Putamen (tissue), 1 donor: ENCODE measurements around the gene ARID3A.

Source experiments
- DNase-seq: peaks from one replicate; pipeline ENCODE4 v3.0.0-alpha.2; 2016; ENCODE audit warnings: low spot score

Gene ARID3A

GRCh38 chr19:991174-991931, 65.5 kb downstream of the ARID3A start:
- no peak for DNase-seq

DNA sequence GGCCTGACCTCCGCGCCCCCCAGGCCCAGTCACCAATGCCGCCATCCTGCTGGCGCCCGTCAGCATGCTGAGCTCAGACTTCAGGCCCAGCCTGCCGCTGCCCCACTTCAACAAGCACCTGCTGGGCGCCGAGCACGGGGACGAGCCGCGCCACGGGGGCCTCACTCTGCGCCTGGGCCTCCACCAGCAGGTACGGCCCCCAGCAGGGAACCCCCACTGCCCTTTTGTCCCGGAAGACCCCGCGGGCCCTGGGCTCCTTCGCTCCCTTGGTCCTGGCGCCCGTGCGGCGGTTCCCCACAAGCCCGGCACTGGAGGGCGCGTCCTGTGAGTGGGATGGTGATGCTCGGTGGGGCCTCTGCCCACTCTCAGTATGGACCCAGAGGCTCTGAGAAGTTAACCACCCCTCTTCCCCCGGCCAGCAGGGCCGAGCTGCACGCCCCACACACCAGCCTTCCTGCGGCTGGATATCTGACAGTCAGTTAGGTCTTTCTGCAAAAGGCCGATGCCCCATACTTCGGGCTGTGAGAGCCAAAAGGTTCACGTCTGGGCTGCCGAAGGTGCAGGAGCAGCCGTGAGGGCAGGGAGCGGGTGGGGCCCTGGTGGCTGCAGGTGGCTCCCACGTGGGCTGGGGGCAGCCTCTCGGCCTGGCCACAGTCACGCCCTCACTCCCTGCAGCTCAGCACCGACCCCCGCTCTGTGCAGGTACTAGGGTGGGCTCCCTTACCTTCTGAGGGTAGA, 66.3 kb downstream of the ARID3A start:
- DNase-seq, result no peak

GRCh38 chr19:992670-993055, 66.8 kb downstream of the ARID3A start:
- no peak for DNase-seq

- DNase-seq, result no peak
Measured at GRCh38 chr19:993361-993830, 67.6 kb downstream of the ARID3A start.

- DNase-seq, result no peak
Measured at GRCh38 chr19:993831-994393, 68.1 kb downstream of the ARID3A start.

DNA sequence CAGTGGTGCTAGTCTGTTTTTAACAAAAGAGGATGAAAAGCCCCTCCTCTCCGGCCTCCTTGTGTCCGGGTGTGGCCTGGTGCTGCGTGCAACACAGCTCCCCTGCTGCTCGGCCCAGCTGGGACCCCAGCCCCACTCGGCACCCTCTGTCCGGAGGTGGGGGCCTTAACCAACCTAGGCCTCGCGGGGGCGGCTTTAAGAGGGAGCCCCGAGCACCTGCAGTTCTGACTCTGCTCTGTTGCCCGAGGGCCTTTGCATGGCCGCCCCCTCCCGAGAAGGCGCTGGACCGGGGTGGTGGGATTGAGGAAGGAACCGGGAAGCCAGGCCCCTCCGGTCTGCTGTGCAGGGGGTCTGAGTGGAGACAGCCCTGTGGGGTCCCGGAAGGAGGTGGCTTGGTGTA, 68.7 kb downstream of the ARID3A start:
- DNase-seq, result no peak

- DNase-seq, result no peak
Measured at GRCh38 chr19:995051-995827, 69.4 kb downstream of the ARID3A start.

- no peak for DNase-seq
Measured at GRCh38 chr19:996051-996838, 70.4 kb downstream of the ARID3A start.

- DNase-seq, result no peak
Measured at GRCh38 chr19:998064-998463, 72.2 kb downstream of the ARID3A start.

DNA sequence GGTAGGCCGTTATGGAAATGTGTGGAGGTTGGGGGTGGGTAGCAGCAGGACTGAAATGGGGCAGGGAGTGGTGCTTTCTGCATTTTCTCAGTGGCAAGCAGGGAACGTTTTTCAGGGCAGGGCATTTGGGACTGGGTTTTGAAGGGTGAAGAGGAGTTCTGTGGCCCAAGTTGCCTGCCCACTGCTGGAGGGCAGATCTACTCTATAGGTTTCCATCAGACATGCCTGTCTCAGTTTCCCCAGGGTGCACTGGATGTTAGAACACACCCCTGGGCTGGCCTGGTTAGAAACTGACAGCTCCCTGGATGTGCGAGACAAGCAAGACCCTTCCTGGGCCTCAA, 73.5 kb downstream of the ARID3A start:
- no peak for DNase-seq

GRCh38 chr19:1000095-1000494, 74.3 kb downstream of the ARID3A start, which contains the start of gene GRIN3B:
TSS of gene GRIN3B (plus strand) at chr19:1000419. CDS start at chr19:1000438, 19 bp downstream.
- no peak for DNase-seq

DNA sequence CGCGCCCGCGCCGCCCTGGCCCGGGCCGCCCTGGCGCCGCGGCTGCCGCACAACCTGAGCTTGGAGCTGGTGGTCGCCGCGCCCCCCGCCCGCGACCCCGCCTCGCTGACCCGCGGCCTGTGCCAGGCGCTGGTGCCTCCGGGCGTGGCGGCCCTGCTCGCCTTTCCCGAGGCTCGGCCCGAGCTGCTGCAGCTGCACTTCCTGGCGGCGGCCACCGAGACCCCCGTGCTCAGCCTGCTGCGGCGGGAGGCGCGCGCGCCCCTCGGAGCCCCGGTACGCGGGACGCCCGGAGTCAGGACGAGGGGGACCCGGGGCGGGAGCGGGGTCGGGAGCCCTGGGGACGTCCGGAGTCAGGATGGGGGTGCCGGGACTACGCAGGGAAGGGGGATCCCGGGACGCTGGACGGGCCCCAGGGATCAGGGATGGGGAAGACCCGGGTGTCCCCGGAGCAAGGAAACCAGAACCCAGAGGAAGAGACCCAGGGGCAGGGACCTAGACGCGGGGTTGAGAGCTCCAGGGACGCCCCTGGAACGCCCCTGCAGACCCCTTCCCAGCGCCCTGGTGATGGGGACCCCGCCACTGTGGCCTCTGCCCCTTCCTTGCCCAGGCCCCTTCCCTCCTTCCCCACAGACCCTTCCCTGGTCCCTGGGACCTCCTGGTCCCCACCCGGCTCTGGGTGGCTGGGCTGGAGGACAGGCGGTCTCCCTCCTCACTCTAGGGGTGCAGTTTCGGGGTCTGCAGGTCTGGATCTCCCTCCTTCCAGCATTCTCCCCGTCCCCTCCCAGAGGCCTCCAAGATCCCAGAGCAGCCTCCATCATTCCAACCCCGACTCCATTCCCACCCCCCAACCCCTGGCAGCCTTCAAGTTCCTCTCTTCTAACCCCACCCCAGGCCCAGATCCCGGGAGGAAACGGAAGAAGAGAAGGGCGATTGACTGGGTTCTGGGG, 75.0 kb downstream of the ARID3A start:
- no peak for DNase-seq

DNA sequence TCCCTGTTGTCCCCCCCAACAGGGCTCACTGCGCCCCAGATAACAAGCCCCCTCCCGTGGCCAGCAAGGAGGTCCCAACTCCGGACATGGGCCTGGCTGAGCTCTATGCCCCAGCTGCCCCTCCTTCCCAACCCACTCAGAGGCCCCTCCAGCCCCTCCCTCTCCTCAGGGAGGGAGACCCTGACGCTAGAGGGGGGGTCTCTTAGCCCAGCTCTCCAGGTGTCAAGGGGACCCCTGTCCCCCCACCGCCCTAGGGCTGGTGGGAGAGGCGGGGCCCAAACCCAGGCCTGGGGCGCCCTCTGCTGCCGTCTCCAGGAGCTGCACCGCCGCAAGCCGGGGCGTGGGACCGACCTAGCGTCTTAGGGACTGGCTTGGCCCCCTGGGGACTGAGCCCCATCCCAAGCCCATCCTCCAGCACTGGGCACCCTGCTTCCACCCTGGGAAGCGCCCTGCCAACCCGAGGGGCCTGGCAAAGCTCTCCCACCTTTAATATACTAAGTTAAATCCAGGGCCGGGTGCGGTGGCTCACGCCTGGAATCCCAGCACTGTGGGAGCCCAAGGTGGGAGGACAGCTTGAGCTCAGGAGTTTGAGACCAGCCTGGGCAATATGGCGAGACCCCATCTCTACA, 75.8 kb downstream of the ARID3A start:
- DNase-seq, result no peak

DNA sequence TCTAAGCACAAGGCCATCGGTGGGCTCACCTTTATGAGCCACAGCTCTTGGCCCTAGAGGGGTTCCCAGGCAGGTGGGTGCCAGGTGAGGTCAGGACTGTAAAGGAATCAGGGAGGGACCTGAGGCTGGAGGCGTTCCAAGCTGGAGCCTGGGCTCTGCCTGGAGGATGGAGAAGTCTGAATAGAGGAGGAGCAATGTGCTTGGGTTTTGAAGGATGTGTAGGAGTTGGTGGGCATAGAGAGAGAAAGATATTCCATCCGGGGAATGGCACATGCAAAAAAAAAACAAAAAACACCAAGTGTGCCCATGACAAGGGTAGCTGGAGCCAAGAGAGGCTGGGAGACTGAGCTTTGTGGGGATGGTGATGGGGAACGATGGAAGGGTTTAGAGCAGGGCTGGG, 76.8 kb downstream of the ARID3A start:
- no peak for DNase-seq

DNA sequence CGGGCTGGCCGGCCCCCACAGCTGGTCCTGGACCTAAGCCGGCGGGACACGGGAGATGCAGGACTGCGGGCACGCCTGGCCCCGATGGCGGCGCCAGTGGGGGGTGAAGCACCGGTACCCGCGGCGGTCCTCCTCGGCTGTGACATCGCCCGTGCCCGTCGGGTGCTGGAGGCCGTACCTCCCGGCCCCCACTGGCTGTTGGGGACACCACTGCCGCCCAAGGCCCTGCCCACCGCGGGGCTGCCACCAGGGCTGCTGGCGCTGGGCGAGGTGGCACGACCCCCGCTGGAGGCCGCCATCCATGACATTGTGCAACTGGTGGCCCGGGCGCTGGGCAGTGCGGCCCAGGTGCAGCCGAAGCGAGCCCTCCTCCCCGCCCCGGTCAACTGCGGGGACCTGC, 77.4 kb downstream of the ARID3A start:
- no peak for DNase-seq

GRCh38 chr19:1004204-1004802, 78.5 kb downstream of the ARID3A start:
- DNase-seq, result no peak

- no peak for DNase-seq
Measured at GRCh38 chr19:1004803-1005664, 79.2 kb downstream of the ARID3A start.

GRCh38 chr19:1006711-1007398, 81.0 kb downstream of the ARID3A start:
- no peak for DNase-seq
